HG03095 (cell line): ENCODE data around the gene UBE2D1.

ENCODE experiments used
- ATAC-seq: cut with Tn5 transposase; IDR thresholded peaks from one replicate; pipeline ENCODE4 v1.9.1; 2021; ENCODE audit warnings: moderate library complexity; ENCODE audit not compliant: unreplicated experiment

UBE2D1 gene

GRCh38 chr10:58336242-58336641 is 1.4 kb downstream of the UBE2D1 start:
- ATAC-seq = no peak

GRCh38 chr10:58341422-58341821 is 6.6 kb downstream of the UBE2D1 start:
- ATAC-seq = no peak

GRCh38 chr10:58341947-58342346 is 7.1 kb downstream of the UBE2D1 start:
- peak; percentile 48 for ATAC-seq

- ATAC-seq = no peak
Observed at GRCh38 chr10:58347967-58348366, 13.2 kb downstream of the UBE2D1 start.

GRCh38 chr10:58348571-58349033 is 13.8 kb downstream of the UBE2D1 start:
- no peak for ATAC-seq

- no peak for ATAC-seq
Observed at GRCh38 chr10:58350023-58350422, 15.2 kb downstream of the UBE2D1 start.

- ATAC-seq = no peak
Observed at GRCh38 chr10:58350619-58351323, 16.0 kb downstream of the UBE2D1 start.

- no peak for ATAC-seq
Observed at GRCh38 chr10:58351616-58352578, 17.1 kb downstream of the UBE2D1 start.

GRCh38 chr10:58352956-58353610 is 18.3 kb downstream of the UBE2D1 start:
- ATAC-seq = no peak

GRCh38 chr10:58356756-58357155 is 21.9 kb downstream of the UBE2D1 start:
- no peak for ATAC-seq

- no peak for ATAC-seq
Observed at GRCh38 chr10:58358314-58358933, 23.6 kb downstream of the UBE2D1 start.

GRCh38 chr10:58358947-58359346 is 24.1 kb downstream of the UBE2D1 start:
- ATAC-seq = no peak

- no peak for ATAC-seq
Observed at GRCh38 chr10:58359541-58359940, 24.7 kb downstream of the UBE2D1 start.

- ATAC-seq = no peak
Observed at GRCh38 chr10:58360412-58361004, 25.7 kb downstream of the UBE2D1 start.

GRCh38 chr10:58361353-58361752 is 26.5 kb downstream of the UBE2D1 start:
- ATAC-seq = no peak

GRCh38 chr10:58362027-58362789 is 27.4 kb downstream of the UBE2D1 start:
- no peak for ATAC-seq

- no peak for ATAC-seq
Observed at GRCh38 chr10:58367069-58367468, 32.3 kb downstream of the UBE2D1 start.

GRCh38 chr10:58371473-58371872 is 36.7 kb downstream of the UBE2D1 start:
- no peak for ATAC-seq

- peak; percentile 60 for ATAC-seq
Observed at GRCh38 chr10:58372607-58373441, 38.0 kb downstream of the UBE2D1 start.
